GM23338 (cell line): ENCODE results near the gene PTP4A1. TPM values are rescaled to one million over a fixed set of nuclear protein-coding genes. Genes with fewer than 3 reads are reported as not detected.

Experiments used
- ATAC-seq: fragments of 200-7000 bp; cut with Tn5 transposase; 3 replicates; pipeline ENCODE4 v1.9.1; 2020
- DNase-seq: peaks from one replicate; pipeline ENCODE4 v3.0.0-alpha.2; 2015; ENCODE audit warnings: low spot score
- H2AFZ ChIP-seq: fragments of 200-600 bp; sonication (generic); 2 replicates; pipeline ENCODE4 v1.8.0; 2016; ENCODE audit warnings: antibody characterized with exemption, mild to moderate bottlenecking, moderate library complexity
- H3F3A ChIP-seq: fragments of 200-600 bp; sonication (generic); replicated peaks from 2 replicates; pipeline ENCODE4 v1.8.0; 2017; ENCODE audit warnings: antibody characterized with exemption, mixed run types, low read depth
- H3K27ac ChIP-seq: fragments of 200-600 bp; sonication (generic); 2 replicates; pipeline ENCODE4 v1.6.1; 2016; ENCODE audit warnings: low read depth
- H3K27me3 ChIP-seq: fragments of 200-600 bp; sonication (generic); 2 replicates; pipeline ENCODE4 v1.8.0; 2016; ENCODE audit warnings: mild to moderate bottlenecking, mixed run types, moderate library complexity; ENCODE audit not compliant: insufficient read depth
- H3K36me3 ChIP-seq: fragments of 200-600 bp; sonication (generic); 2 replicates; pipeline ENCODE4 v1.8.0; 2016; ENCODE audit warnings: mild to moderate bottlenecking; ENCODE audit not compliant: insufficient read depth
- H3K4me1 ChIP-seq: fragments of 200-600 bp; sonication (generic); 2 replicates; pipeline ENCODE4 v1.8.0; 2016; ENCODE audit warnings: mild to moderate bottlenecking, moderate library complexity; ENCODE audit not compliant: insufficient read depth
- H3K4me2 ChIP-seq: fragments of 200-600 bp; sonication (generic); 2 replicates; pipeline ENCODE4 v1.7.1; 2017; ENCODE audit warnings: mixed run types
- H3K4me3 ChIP-seq: fragments of 200-600 bp; sonication (generic); 2 replicates; pipeline ENCODE4 v1.6.1; 2016; ENCODE audit warnings: mixed run types
- H3K79me2 ChIP-seq: fragments of 200-600 bp; sonication (generic); replicated peaks from 2 replicates; pipeline ENCODE4 v1.8.0; 2017; ENCODE audit warnings: mild to moderate bottlenecking; ENCODE audit not compliant: insufficient read depth
- H3K9me2 ChIP-seq: fragments of 200-600 bp; sonication (generic); 2 replicates; pipeline ENCODE4 v1.8.0; 2017; ENCODE audit not compliant: insufficient read depth
- H4K20me1 ChIP-seq: fragments of 200-600 bp; sonication (generic); replicated peaks from 2 replicates; pipeline ENCODE4 v1.8.0; 2017; ENCODE audit warnings: mild to moderate bottlenecking; ENCODE audit not compliant: insufficient read depth
- H3K27ac Mint-ChIP-seq: 2 replicates; pipeline ENCODE4 v1.8.0; 2020; ENCODE audit warnings: inconsistent platforms, mild to moderate bottlenecking, moderate library complexity, mixed read lengths
- H3K27me3 Mint-ChIP-seq: 3 replicates; pipeline ENCODE4 v1.8.0; 2022; ENCODE audit warnings: low read depth, mild to moderate bottlenecking, moderate library complexity, mixed read lengths, inconsistent platforms; ENCODE audit not compliant: insufficient read depth, poor library complexity
- H3K36me3 Mint-ChIP-seq: 3 replicates; pipeline ENCODE4 v1.8.0; 2021; ENCODE audit warnings: low read depth, mild to moderate bottlenecking, inconsistent platforms, moderate library complexity, mixed read lengths
- H3K4me1 Mint-ChIP-seq: 3 replicates; pipeline ENCODE4 v1.8.0; 2020; ENCODE audit warnings: mild to moderate bottlenecking, inconsistent platforms, mixed read lengths
- H3K4me3 Mint-ChIP-seq: 3 replicates; pipeline ENCODE4 v1.8.0; 2021; ENCODE audit warnings: moderate library complexity, mild to moderate bottlenecking, inconsistent platforms, mixed read lengths
- H3K9me3 Mint-ChIP-seq: 3 replicates; pipeline ENCODE4 v1.8.0; 2020; ENCODE audit warnings: moderate library complexity, mild to moderate bottlenecking, inconsistent platforms, mixed read lengths
- CREB1 ChIP-seq: fragments of 250-450 bp; sonication (Bioruptor Pico); IDR thresholded peaks from 2 replicates; pipeline ENCODE4 v1.5.0; 2020; ENCODE audit warnings: low read depth, mild to moderate bottlenecking, moderate library complexity
- EZH2 ChIP-seq: fragments of 200-600 bp; sonication (generic); IDR thresholded peaks from one replicate; pipeline ENCODE4 v1.8.0; 2017; ENCODE audit warnings: antibody characterized with exemption, mild to moderate bottlenecking, low read depth; ENCODE audit not compliant: unreplicated experiment
- POLR2AphosphoS5 ChIP-seq: IDR thresholded peaks from 2 replicates; pipeline ENCODE4 v1.6.1; 2016; ENCODE audit warnings: antibody characterized with exemption, low read depth
- ZNF114 ChIP-seq: fragments of 250-450 bp; sonication (Bioruptor Pico); IDR thresholded peaks from 2 replicates; pipeline ENCODE4 v1.5.0; 2020; ENCODE audit warnings: mild to moderate bottlenecking, moderate library complexity
- ZNF462 ChIP-seq: fragments of 250-450 bp; sonication (Bioruptor Pico); IDR thresholded peaks from 2 replicates; pipeline ENCODE4 v1.5.0; 2020; ENCODE audit warnings: mild to moderate bottlenecking, moderate library complexity
- polyA plus RNA-seq: library from polyadenylated mRNA; unstranded; fragments of >200 nt; fragmentation: Nextera tagmentation; extraction: Ambion mirVana; gene quantifications from 2 replicates; pipeline ENCODE4 v1.2.1, GENCODE V29; 2016
- total RNA-seq: library from RNA; depleted of rRNA; stranded (reverse); fragments of >200 nt; shearing (Covaris generic); gene quantifications from 2 replicates; pipeline ENCODE4 v1.2.3, GENCODE V29; 2014

PTP4A1 gene
- total and polyA plus RNA-seq, 2 experiments from 2014 or later, result 99.0 to 102 TPM

GRCh38 chr6:63533026-63533425 is 39.3 kb upstream of the PTP4A1 start:
- H3K79me2 ChIP-seq, result no peaks in the 10 kb centered on the region
- Mint-ChIP-seq H3K27ac (no peak overlapping the region), H3K9me3 (no peaks in the 10 kb centered on the region; the same call in 1 of the 3 replicates), H3K4me1 (no peaks in the 10 kb centered on the region), H3K27me3 (peaks cover 3% of the 10 kb centered on the region), H3K4me3 (no peak overlapping the region), H3K36me3 (no peaks in the 10 kb centered on the region)
- no peak for DNase-seq
- no peaks in the 10 kb centered on the region for H4K20me1 ChIP-seq
- no peak overlapping the region for H3K4me3 ChIP-seq
- H2AFZ ChIP-seq, result no peak overlapping the region
- TF ChIP-seq EZH2 (no peak), CREB1 (CRISPR knock-in tag) (no peak), ZNF114 (no peak), ZNF462 (CRISPR knock-in tag) (no peak)
- no peaks in the 10 kb centered on the region for H3K27me3 ChIP-seq
- no peaks in the 10 kb centered on the region for H3K36me3 ChIP-seq
- no peak for ATAC-seq
- H3K9me2 ChIP-seq, result no peaks in the 10 kb centered on the region
- no peak overlapping the region for H3K4me2 ChIP-seq
- H3F3A ChIP-seq, result no peaks in the 10 kb centered on the region
- H3K27ac ChIP-seq, result no peak overlapping the region
- H3K4me1 ChIP-seq, result no peaks in the 10 kb centered on the region

- no peaks in the 10 kb centered on the region for H3F3A ChIP-seq
- no peak for ATAC-seq
- H2AFZ ChIP-seq, result no peak overlapping the region
- Mint-ChIP-seq H3K27me3 (peaks cover 1% of the 10 kb centered on the region), H3K4me3 (no peak overlapping the region), H3K36me3 (no peaks in the 10 kb centered on the region), H3K27ac (no peak overlapping the region), H3K9me3 (no peaks in the 10 kb centered on the region; the same call in 1 of the 3 replicates), H3K4me1 (no peaks in the 10 kb centered on the region)
- TF ChIP-seq POLR2AphosphoS5, result no peak
- H3K4me2 ChIP-seq, result no peak overlapping the region
- H3K4me1 ChIP-seq, result no peaks in the 10 kb centered on the region
- no peaks in the 10 kb centered on the region for H3K36me3 ChIP-seq
- no peaks in the 10 kb centered on the region for H3K27me3 ChIP-seq
- no peak for DNase-seq
- no peak overlapping the region for H3K4me3 ChIP-seq
- H3K27ac ChIP-seq, result no peak overlapping the region
- H3K79me2 ChIP-seq, result no peaks in the 10 kb centered on the region
- no peaks in the 10 kb centered on the region for H4K20me1 ChIP-seq
- no peaks in the 10 kb centered on the region for H3K9me2 ChIP-seq
Observed at GRCh38 chr6:63533952-63534351, 38.3 kb upstream of the PTP4A1 start.
